Measurements from ENCODE around the gene AKAP8L.

- TF ChIP-seq POLR2AphosphoS5 (IDR thresholded peaks at IDR 0.05; ENCODE audit: borderline replicate concordance, low read depth, low read length) (no peak), EZH2 (IDR thresholded peaks at IDR 0.05) (no peak), FOXP2 (optimal IDR thresholded peaks at IDR 0.05; ENCODE audit: control extremely low read depth, extremely low read length, insufficient read depth) (no peak)
Measured at GRCh38 chr19:15431396-15432017, 12.7 kb upstream of the AKAP8L start.
